OCI-LY1 (cell line): ENCODE data around the gene OGFR.

ENCODE experiments used
- CTCF ChIP-seq: fragments of 200-600 bp; sonication (generic), shearing (Covaris generic); IDR thresholded peaks from 2 replicates; pipeline ENCODE4 v1.5.1; 2017; ENCODE audit warnings: mild to moderate bottlenecking, antibody characterized with exemption, low read length, moderate library complexity, mixed read lengths
- EZH2 ChIP-seq: fragments of 200-600 bp; sonication (generic), shearing (Covaris generic); IDR thresholded peaks from 2 replicates; pipeline ENCODE4 v1.8.0; 2017; ENCODE audit warnings: borderline replicate concordance, mixed run types, mild to moderate bottlenecking, antibody characterized with exemption, low read length, moderate library complexity, mixed read lengths

GRCh38 chr20:62836967-62837490, 32.4 kb downstream of the OGFR start:
- TF ChIP-seq CTCF (no peak), EZH2 (no peak)
